HG03460 (cell line): ENCODE measurements around the gene SNAPC2.
"Not testable (repeated sequence)": the region's sequence is repeated elsewhere in the genome, so short reads cannot be mapped to it uniquely, and the experiment has no call there.

ENCODE experiments used
- ATAC-seq: cut with Tn5 transposase; IDR thresholded peaks from one replicate; pipeline ENCODE4 v1.9.1; 2021; ENCODE audit not compliant: unreplicated experiment

Gene SNAPC2

GRCh38 chr19:7932930-7933300, 12.8 kb downstream of the SNAPC2 start:
- no peak for ATAC-seq

- ATAC-seq = no peak
These were observed 13.3 kb downstream of the SNAPC2 start for GRCh38 chr19:7933411-7933810.

GRCh38 chr19:7933828-7934725, 13.9 kb downstream of the SNAPC2 start:
- no peak for ATAC-seq

- ATAC-seq = no peak
These were observed 14.6 kb downstream of the SNAPC2 start for GRCh38 chr19:7934766-7935165.

- ATAC-seq = no peak
These were observed 20.7 kb downstream of the SNAPC2 start for GRCh38 chr19:7940841-7941240.

- no peak for ATAC-seq
These were observed 21.9 kb downstream of the SNAPC2 start for GRCh38 chr19:7941895-7942596.

GRCh38 chr19:7942981-7943443, 22.9 kb downstream of the SNAPC2 start:
- ATAC-seq = no peak

- peak; percentile 95 for ATAC-seq
These were observed 23.5 kb downstream of the SNAPC2 start, which contains the start of gene TIMM44 for GRCh38 chr19:7943444-7944176. TIMM44 (minus strand) TSS chr19:7943666; CDS start chr19:7943651, 15 bp downstream.

GRCh38 chr19:7944177-7944761, 24.1 kb downstream of the SNAPC2 start:
- peak; percentile 21 for ATAC-seq

GRCh38 chr19:7947939-7948338, 27.8 kb downstream of the SNAPC2 start:
- ATAC-seq = no peak

- ATAC-seq = no peak
These were observed 32.9 kb downstream of the SNAPC2 start for GRCh38 chr19:7953060-7953459.

- ATAC-seq = no peak
These were observed 33.4 kb downstream of the SNAPC2 start for GRCh38 chr19:7953576-7953975.

- no peak for ATAC-seq
These were observed 35.6 kb downstream of the SNAPC2 start for GRCh38 chr19:7955696-7956095.

GRCh38 chr19:7959211-7959610, 39.1 kb downstream of the SNAPC2 start:
- no peak for ATAC-seq

GRCh38 chr19:7961082-7961481, 40.9 kb downstream of the SNAPC2 start:
- ATAC-seq = not testable (repeated sequence)

- no peak for ATAC-seq
These were observed 41.9 kb downstream of the SNAPC2 start for GRCh38 chr19:7961920-7962626.

GRCh38 chr19:7962644-7963268, 42.6 kb downstream of the SNAPC2 start:
- ATAC-seq = no peak

GRCh38 chr19:7963566-7963965, 43.4 kb downstream of the SNAPC2 start:
- no peak for ATAC-seq

GRCh38 chr19:7965259-7965841, 45.2 kb downstream of the SNAPC2 start:
- ATAC-seq = no peak
